ENCODE measurements around the gene PTPN18. TPM values are rescaled to one million over a fixed set of nuclear protein-coding genes. Genes with fewer than 3 reads are reported as not detected.

Gene PTPN18
- total and polyA plus RNA-seq, 2 donors (not counting 1 experiment from before 2014, with no cell fraction given) = 9.6 to 18.1 TPM

DNA sequence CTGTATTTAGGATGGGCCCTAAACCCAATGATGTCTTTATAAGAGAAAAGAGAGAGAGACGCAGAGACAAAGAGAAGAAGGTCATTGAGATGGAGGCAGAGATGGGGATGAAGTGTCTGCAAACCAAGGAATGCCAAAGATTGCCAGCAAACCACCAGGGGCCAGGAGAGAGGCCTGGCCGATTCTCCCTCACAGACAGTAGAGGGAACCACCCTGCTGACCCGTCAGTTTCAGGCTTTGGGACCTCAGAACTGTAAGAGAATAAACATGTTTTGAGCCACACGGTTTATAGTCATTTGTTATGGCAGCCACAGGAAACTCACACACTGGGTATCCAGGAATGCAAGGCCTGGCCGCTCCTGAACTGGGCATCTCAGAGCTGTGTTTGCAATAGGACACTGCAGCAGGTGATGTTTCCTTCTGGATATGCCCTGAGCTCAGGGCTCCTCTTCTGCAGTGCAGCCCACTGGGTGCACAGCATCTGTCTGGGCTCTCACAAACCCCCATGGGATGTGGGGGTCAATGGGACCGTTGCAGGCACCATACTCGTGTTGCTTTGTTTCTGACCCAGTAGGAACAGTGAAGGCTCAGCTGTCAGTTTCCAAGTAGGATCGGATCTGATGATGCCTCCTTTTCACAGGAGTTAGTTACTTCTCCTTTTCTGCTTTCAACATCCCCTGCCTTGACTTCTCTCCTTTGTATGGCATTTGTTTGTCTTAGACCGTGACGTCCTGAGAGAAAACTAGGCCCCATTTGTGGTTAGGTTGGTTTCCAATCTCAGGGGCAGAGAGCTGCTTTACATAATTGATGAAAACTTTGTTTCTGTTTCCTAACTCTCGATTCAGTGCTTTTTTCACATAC lies 20.8 kb downstream of the PTPN18 start:
- Histone ChIP-seq H2AFZ (ENCODE audit: low read length) (no peak overlapping the region), H3K79me2 (ENCODE audit: control insufficient read depth, insufficient read depth, low read length) (peaks cover 25% of the 10 kb centered on the region), H3K4me2 (ENCODE audit: extremely low read depth, insufficient read depth, low read length) (no peak overlapping the region), H3K9ac (ENCODE audit: insufficient read depth, low read length) (no peak overlapping the region), H3K4me1 (ENCODE audit: control insufficient read depth, extremely low read depth, insufficient read depth, low read length) (peaks cover 12% of the 10 kb centered on the region), H3K27me3 (ENCODE audit: control insufficient read depth, insufficient read depth, low read length) (no peaks in the 10 kb centered on the region), H3K27ac (ENCODE audit: insufficient read depth, low read length) (no peak overlapping the region), H3K9me3 (ENCODE audit: control insufficient read depth, insufficient read depth, low read depth, low read length) (no peaks in the 10 kb centered on the region), H3K36me3 (ENCODE audit: control insufficient read depth, insufficient read depth, low read length) (peaks cover 4% of the 10 kb centered on the region), H4K20me1 (ENCODE audit: control insufficient read depth, extremely low read depth, insufficient read depth, low read length) (no peaks in the 10 kb centered on the region), H3K4me3 (replicated peaks in 1 of 4; ENCODE audit: control extremely low read depth in 1 of 4, insufficient read depth in 1 of 4, low read depth in 3 of 4, low read length in 4 of 4) (no peak overlapping the region)
- DNase-seq (ENCODE audit: low read depth in 2 of 2) = no peak
- TF ChIP-seq EZH2 (IDR thresholded peaks at IDR 0.05; ENCODE audit: low read length, missing control alignments) = no peak
- TF ChIP-seq, protein P1, sequence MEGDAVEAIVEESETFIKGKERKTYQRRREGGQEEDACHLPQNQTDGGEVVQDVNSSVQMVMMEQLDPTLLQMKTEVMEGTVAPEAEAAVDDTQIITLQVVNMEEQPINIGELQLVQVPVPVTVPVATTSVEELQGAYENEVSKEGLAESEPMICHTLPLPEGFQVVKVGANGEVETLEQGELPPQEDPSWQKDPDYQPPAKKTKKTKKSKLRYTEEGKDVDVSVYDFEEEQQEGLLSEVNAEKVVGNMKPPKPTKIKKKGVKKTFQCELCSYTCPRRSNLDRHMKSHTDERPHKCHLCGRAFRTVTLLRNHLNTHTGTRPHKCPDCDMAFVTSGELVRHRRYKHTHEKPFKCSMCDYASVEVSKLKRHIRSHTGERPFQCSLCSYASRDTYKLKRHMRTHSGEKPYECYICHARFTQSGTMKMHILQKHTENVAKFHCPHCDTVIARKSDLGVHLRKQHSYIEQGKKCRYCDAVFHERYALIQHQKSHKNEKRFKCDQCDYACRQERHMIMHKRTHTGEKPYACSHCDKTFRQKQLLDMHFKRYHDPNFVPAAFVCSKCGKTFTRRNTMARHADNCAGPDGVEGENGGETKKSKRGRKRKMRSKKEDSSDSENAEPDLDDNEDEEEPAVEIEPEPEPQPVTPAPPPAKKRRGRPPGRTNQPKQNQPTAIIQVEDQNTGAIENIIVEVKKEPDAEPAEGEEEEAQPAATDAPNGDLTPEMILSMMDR (conservative IDR thresholded peaks at IDR 0.05 in 1 of 2, IDR thresholded peaks at IDR 0.05 in 1 of 2; ENCODE audit: low read depth in 1 of 2, low read length in 2 of 2) = peak in 1 of 2 donors; percentile 15

DNA sequence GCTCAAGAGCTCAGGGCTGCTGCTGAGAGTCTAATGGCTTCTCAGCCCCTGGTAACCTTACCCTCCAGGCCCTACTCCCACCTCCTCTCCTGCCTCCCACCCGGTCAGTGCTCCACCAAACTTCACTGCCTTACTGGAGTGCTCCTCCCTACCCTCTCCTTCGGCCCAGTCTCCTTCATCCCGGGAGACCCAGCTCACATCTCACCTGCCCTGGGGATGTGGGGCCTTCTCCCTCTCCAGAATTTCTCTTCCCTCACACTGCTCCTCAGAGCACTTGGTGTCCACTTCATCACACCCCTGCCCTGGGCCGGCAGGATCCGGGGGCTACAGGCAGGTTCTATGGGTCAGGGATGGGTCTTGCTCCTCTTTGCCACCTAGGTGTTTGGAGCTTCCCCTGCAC lies 21.6 kb downstream of the PTPN18 start:
- Histone ChIP-seq H3K4me1 (ENCODE audit: control insufficient read depth, extremely low read depth, insufficient read depth, low read length) (peaks cover 12% of the 10 kb centered on the region), H3K36me3 (ENCODE audit: control insufficient read depth, insufficient read depth, low read length) (peaks cover 4% of the 10 kb centered on the region), H3K9ac (ENCODE audit: insufficient read depth, low read length) (no peak overlapping the region), H3K79me2 (ENCODE audit: control insufficient read depth, insufficient read depth, low read length) (peaks cover 23% of the 10 kb centered on the region), H3K4me2 (ENCODE audit: extremely low read depth, insufficient read depth, low read length) (no peak overlapping the region), H3K9me3 (ENCODE audit: control insufficient read depth, insufficient read depth, low read depth, low read length) (no peaks in the 10 kb centered on the region), H3K27me3 (ENCODE audit: control insufficient read depth, insufficient read depth, low read length) (no peaks in the 10 kb centered on the region), H2AFZ (ENCODE audit: low read length) (no peak overlapping the region), H4K20me1 (ENCODE audit: control insufficient read depth, extremely low read depth, insufficient read depth, low read length) (no peaks in the 10 kb centered on the region), H3K27ac (ENCODE audit: insufficient read depth, low read length) (no peak overlapping the region), H3K4me3 (replicated peaks in 1 of 4; ENCODE audit: control extremely low read depth in 1 of 4, insufficient read depth in 1 of 4, low read depth in 3 of 4, low read length in 4 of 4) (no peak overlapping the region)
- DNase-seq (ENCODE audit: low read depth in 2 of 2) = no peak
- no peak for TF ChIP-seq EZH2 (IDR thresholded peaks at IDR 0.05; ENCODE audit: low read length, missing control alignments)
- TF ChIP-seq, protein P1 (conservative IDR thresholded peaks at IDR 0.05 in 1 of 2, IDR thresholded peaks at IDR 0.05 in 1 of 2; ENCODE audit: low read depth in 1 of 2, low read length in 2 of 2) = no peak

DNA sequence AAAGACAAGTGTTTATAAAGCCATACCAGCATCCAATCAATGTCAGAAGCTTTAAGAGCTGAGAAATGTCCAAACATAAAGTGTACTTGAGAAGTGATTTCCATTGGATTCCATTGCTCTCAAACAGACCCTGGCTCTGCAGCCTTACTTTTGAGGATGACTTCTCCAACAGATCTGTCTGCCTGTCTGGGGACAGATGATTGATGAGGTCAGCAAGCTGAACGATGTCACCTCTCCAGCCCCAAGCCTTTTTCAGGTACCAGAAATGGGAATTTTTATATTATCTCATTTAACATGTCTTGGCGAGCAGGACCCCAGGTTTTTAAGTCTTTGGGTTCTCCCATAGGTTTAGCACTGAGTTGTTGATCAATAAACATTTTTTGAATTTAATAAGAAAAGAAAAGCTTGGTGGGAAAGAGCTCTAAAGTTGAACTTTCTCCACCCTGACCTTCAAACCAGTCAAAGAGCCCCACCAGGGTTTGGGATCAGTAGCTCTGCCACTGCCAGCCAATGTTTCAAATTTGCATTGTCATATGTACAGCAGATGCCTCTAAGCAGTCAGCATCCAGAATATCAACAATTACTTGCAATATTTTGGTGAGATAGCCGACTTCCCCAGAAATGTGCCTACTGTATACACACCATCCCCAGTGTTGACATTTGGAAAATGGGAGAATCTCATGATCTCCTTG lies 22.5 kb downstream of the PTPN18 start:
- Histone ChIP-seq H3K36me3 (ENCODE audit: control insufficient read depth, insufficient read depth, low read length) (peaks cover 4% of the 10 kb centered on the region), H3K4me3 (replicated peaks in 1 of 4; ENCODE audit: control extremely low read depth in 1 of 4, insufficient read depth in 1 of 4, low read depth in 3 of 4, low read length in 4 of 4) (no peak overlapping the region), H3K79me2 (ENCODE audit: control insufficient read depth, insufficient read depth, low read length) (peaks cover 14% of the 10 kb centered on the region), H3K4me1 (ENCODE audit: control insufficient read depth, extremely low read depth, insufficient read depth, low read length) (peaks cover 10% of the 10 kb centered on the region), H3K4me2 (ENCODE audit: extremely low read depth, insufficient read depth, low read length) (no peak overlapping the region), H4K20me1 (ENCODE audit: control insufficient read depth, extremely low read depth, insufficient read depth, low read length) (no peaks in the 10 kb centered on the region), H2AFZ (ENCODE audit: low read length) (no peak overlapping the region), H3K27ac (ENCODE audit: insufficient read depth, low read length) (no peak overlapping the region), H3K27me3 (ENCODE audit: control insufficient read depth, insufficient read depth, low read length) (no peaks in the 10 kb centered on the region), H3K9me3 (ENCODE audit: control insufficient read depth, insufficient read depth, low read depth, low read length) (no peaks in the 10 kb centered on the region), H3K9ac (ENCODE audit: insufficient read depth, low read length) (no peak overlapping the region)
- TF ChIP-seq, protein P1 (conservative IDR thresholded peaks at IDR 0.05 in 1 of 2, IDR thresholded peaks at IDR 0.05 in 1 of 2; ENCODE audit: low read depth in 1 of 2, low read length in 2 of 2) = no peak
- TF ChIP-seq EZH2 (IDR thresholded peaks at IDR 0.05; ENCODE audit: low read length, missing control alignments) = no peak
- DNase-seq (ENCODE audit: low read depth in 2 of 2) = no peak
